ENCODE measurements around the gene PSAPL1.

DNA sequence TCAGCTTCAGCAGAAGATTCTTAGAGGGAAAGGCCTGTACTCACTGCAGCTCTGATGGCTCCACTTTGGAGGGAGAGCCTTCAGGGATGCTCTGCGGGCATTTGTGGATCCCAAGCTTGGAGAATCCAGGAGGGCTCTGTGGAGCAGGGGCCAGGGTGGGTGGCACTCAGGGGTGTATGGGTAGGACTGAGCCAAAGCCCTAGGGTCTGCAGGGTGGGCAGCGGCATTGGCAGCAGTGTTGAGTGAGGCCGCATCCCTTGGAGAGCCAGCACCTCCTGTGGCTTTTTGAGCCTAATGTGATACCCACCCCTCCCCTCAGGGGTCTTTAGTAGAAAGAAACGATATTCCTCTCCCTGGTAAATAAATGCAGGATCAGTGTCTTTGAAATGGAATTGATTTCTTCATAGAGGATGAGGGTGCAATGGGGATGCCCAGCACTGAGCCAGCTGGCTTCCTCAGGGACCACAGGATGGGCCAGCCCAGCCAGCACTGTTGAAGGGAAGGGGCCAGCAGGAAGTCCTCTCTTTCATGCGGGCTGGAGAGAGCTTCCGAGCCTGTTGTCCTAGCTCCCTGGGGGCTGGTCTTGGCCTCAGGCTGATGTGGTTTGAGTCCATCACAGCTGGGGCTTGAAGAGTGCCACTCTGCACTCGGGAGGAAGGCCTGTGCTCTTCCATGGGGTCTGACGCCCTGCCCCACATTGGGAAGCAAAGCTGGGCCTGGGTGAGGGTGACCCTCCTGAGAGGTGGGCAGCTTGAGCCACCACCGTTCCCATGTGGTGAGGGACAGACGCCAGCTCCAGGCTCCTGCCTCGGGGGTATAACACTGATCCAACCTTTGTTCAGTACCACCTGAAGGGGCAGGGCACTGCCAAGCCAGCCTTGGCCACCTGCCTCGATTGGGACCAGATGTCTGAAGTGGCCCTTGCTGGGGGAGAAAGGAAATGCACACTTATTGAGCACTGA, 49.5 kb downstream of the PSAPL1 start:
- TF ChIP-seq, protein P1, sequence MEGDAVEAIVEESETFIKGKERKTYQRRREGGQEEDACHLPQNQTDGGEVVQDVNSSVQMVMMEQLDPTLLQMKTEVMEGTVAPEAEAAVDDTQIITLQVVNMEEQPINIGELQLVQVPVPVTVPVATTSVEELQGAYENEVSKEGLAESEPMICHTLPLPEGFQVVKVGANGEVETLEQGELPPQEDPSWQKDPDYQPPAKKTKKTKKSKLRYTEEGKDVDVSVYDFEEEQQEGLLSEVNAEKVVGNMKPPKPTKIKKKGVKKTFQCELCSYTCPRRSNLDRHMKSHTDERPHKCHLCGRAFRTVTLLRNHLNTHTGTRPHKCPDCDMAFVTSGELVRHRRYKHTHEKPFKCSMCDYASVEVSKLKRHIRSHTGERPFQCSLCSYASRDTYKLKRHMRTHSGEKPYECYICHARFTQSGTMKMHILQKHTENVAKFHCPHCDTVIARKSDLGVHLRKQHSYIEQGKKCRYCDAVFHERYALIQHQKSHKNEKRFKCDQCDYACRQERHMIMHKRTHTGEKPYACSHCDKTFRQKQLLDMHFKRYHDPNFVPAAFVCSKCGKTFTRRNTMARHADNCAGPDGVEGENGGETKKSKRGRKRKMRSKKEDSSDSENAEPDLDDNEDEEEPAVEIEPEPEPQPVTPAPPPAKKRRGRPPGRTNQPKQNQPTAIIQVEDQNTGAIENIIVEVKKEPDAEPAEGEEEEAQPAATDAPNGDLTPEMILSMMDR (IDR thresholded peaks at IDR 0.05), result no peak
- TF ChIP-seq POLR2A (IDR thresholded peaks at IDR 0.05) (no peak), POLR2AphosphoS5 (IDR thresholded peaks at IDR 0.05) (no peak)
